Liver (tissue), 1 donor: Measurements from ENCODE around the gene BBS7.

Experiments
- FOXA1 ChIP-seq: IDR thresholded peaks from 2 replicates; pipeline ENCODE4 v1.6.1; 2016; ENCODE audit warnings: antibody characterized with exemption
- YY1 ChIP-seq: IDR thresholded peaks from 2 replicates; pipeline ENCODE4 v1.6.1; 2016; ENCODE audit warnings: antibody characterized with exemption, mild to moderate bottlenecking
- ZBTB33 ChIP-seq: IDR thresholded peaks from 2 replicates; pipeline ENCODE4 v1.6.1; 2016; ENCODE audit warnings: antibody characterized with exemption

GRCh38 chr4:121786221-121786620 is 84.1 kb downstream of the BBS7 start:
- no peak for TF ChIP-seq YY1
- no peak for TF ChIP-seq ZBTB33
- TF ChIP-seq FOXA1 = no peak
